HTERT RPE-1 (cell line): ENCODE results near the gene SLC22A14.
"Not testable (repeated sequence)": the region's sequence is repeated elsewhere in the genome, so short reads cannot be mapped to it uniquely, and the experiment has no call there.

ENCODE experiments used
- in situ Hi-C: fragments of 300-500 bp; cut with MboI; formaldehyde crosslinking; loops from 4 replicates; pipeline ENCODE4 v1.14.3; 2020; ENCODE audit warnings: low sequenced_read_pairs

The SLC22A14 gene

GRCh38 chr3:38281895-38282686 lies at the start of gene SLC22A14:
Gene SLC22A14, plus strand, starts transcription at chr3:38282294. Its CDS starts 23,733 bp downstream, at chr3:38306027.
- in situ Hi-C loops = no loop called here

- in situ Hi-C loops = no loop called here
Measured at GRCh38 chr3:38232701-38233100, 49.4 kb upstream of the SLC22A14 start.

- in situ Hi-C loops = no loop called here
Measured at GRCh38 chr3:38235466-38235865, 46.6 kb upstream of the SLC22A14 start.

- in situ Hi-C loops = no loop called here
Measured at GRCh38 chr3:38238416-38239008, 43.6 kb upstream of the SLC22A14 start.

GRCh38 chr3:38242812-38243211 lies 39.3 kb upstream of the SLC22A14 start:
- in situ Hi-C loops = not testable (repeated sequence)

- in situ Hi-C loops = no loop called here
Measured at GRCh38 chr3:38245930-38246329, 36.2 kb upstream of the SLC22A14 start.

- in situ Hi-C loops = no loop called here
Measured at GRCh38 chr3:38247366-38248035, 34.6 kb upstream of the SLC22A14 start.

- in situ Hi-C loops = no loop called here
Measured at GRCh38 chr3:38250198-38250597, 31.9 kb upstream of the SLC22A14 start.

GRCh38 chr3:38251197-38251596 lies 30.9 kb upstream of the SLC22A14 start:
- in situ Hi-C loops = no loop called here

GRCh38 chr3:38253704-38254103 lies 28.4 kb upstream of the SLC22A14 start:
- in situ Hi-C loops = no loop called here

GRCh38 chr3:38254872-38255271 lies 27.2 kb upstream of the SLC22A14 start:
- in situ Hi-C loops = no loop called here

GRCh38 chr3:38255627-38256026 lies 26.5 kb upstream of the SLC22A14 start:
- in situ Hi-C loops = no loop called here

GRCh38 chr3:38257583-38257982 lies 24.5 kb upstream of the SLC22A14 start:
- in situ Hi-C loops = no loop called here

GRCh38 chr3:38260474-38260873 lies 21.6 kb upstream of the SLC22A14 start:
- in situ Hi-C loops = no loop called here

GRCh38 chr3:38264353-38264771 lies 17.7 kb upstream of the SLC22A14 start:
- in situ Hi-C loops = no loop called here

- in situ Hi-C loops = no loop called here
Measured at GRCh38 chr3:38264779-38265178, 17.3 kb upstream of the SLC22A14 start.

GRCh38 chr3:38265604-38266307 lies 16.3 kb upstream of the SLC22A14 start, which contains the start of gene SLC22A13:
Gene SLC22A13, plus strand, starts transcription at chr3:38265812. Its CDS starts 49 bp downstream, at chr3:38265861.
- in situ Hi-C loops = no loop called here

- in situ Hi-C loops = no loop called here
Measured at GRCh38 chr3:38266810-38267209, 15.3 kb upstream of the SLC22A14 start.

GRCh38 chr3:38267662-38268061 lies 14.4 kb upstream of the SLC22A14 start:
- in situ Hi-C loops = no loop called here

- in situ Hi-C loops = no loop called here
Measured at GRCh38 chr3:38268087-38268486, 14.0 kb upstream of the SLC22A14 start.

GRCh38 chr3:38268522-38268921 lies 13.6 kb upstream of the SLC22A14 start:
- in situ Hi-C loops = no loop called here
